CD14-positive monocyte (primary cell): ENCODE results near the gene PPFIA1. TPM values are rescaled to one million over a fixed set of nuclear protein-coding genes. Genes with fewer than 3 reads are reported as not detected.

Experiments
- DNase-seq, 3 donors: peaks; one replicate each; pipeline ENCODE4 v3.0.0-alpha.2; 2011 to 2022
- H2AFZ ChIP-seq: 2 replicates; pipeline ENCODE4 v1.6.0; 2012; ENCODE audit warnings: mild to moderate bottlenecking, low read depth, low read length, inconsistent platforms; ENCODE audit not compliant: insufficient read depth, poor library complexity, severe bottlenecking
- H3K27ac ChIP-seq, 2 donors: 1 replicate in 1 of 2; 2 replicates in 1 of 2; pipeline ENCODE4 v1.5.1; 2012 to 2013; ENCODE audit warnings: low read length in 2 of 2, control low read depth in 1 of 2, inconsistent platforms in 1 of 2, low read depth in 1 of 2, mild to moderate bottlenecking in 1 of 2
- H3K27me3 ChIP-seq, 2 donors: one replicate each; pipeline versions ENCODE4 v1.6.0 to v1.6.1; 2011 to 2013; ENCODE audit warnings: low read length in 2 of 2; ENCODE audit not compliant: control insufficient read depth in 2 of 2, insufficient read depth in 2 of 2
- H3K36me3 ChIP-seq, 2 donors: replicated peaks in 1 of 2; 1 replicate in 1 of 2; 2 replicates in 1 of 2; pipeline versions ENCODE4 v1.5.1 to v1.6.1; 2012 to 2013; ENCODE audit warnings: low read length in 2 of 2, control low read depth in 1 of 2, inconsistent platforms in 1 of 2, mild to moderate bottlenecking in 1 of 2; ENCODE audit not compliant: insufficient read depth in 2 of 2, control insufficient read depth in 1 of 2
- H3K4me1 ChIP-seq, 2 donors: 1 replicate in 1 of 2; 2 replicates in 1 of 2; pipeline versions ENCODE4 v1.5.1 to v1.6.1; 2012 to 2013; ENCODE audit warnings: low read length in 2 of 2, control low read depth in 1 of 2, inconsistent platforms in 1 of 2, mild to moderate bottlenecking in 1 of 2, moderate library complexity in 1 of 2; ENCODE audit not compliant: insufficient read depth in 2 of 2, control insufficient read depth in 1 of 2
- H3K4me2 ChIP-seq: replicated peaks from 2 replicates; pipeline ENCODE3; 2012; ENCODE audit warnings: low read length, moderate library complexity, mild to moderate bottlenecking; ENCODE audit not compliant: poor library complexity, severe bottlenecking; ENCODE audit errors: extremely low read depth
- H3K4me3 ChIP-seq, 3 experiments: fragments of 200-600 bp in 1 of 3; sonication (generic) in 1 of 3; replicated peaks in 1 of 3; 1 replicate in 2 of 3; 2 replicates in 1 of 3; pipeline ENCODE4 v1.5.1; 2011 to 2013; ENCODE audit warnings: low read length in 3 of 3, mild to moderate bottlenecking in 3 of 3, control low read depth in 2 of 3, low read depth in 2 of 3, inconsistent platforms in 1 of 3, moderate library complexity in 1 of 3
- H3K79me2 ChIP-seq: 2 replicates; pipeline ENCODE4 v1.6.0; 2012; ENCODE audit warnings: mild to moderate bottlenecking, control low read depth, inconsistent platforms, low read length, moderate library complexity; ENCODE audit not compliant: insufficient read depth
- H3K9ac ChIP-seq: 2 replicates; pipeline ENCODE4 v1.6.0; 2017; ENCODE audit warnings: low read length, mild to moderate bottlenecking; ENCODE audit not compliant: insufficient read depth, poor library complexity, severe bottlenecking
- H3K9me3 ChIP-seq, 2 donors: replicated peaks in 1 of 2; 1 replicate in 1 of 2; 2 replicates in 1 of 2; pipeline versions ENCODE4 v1.5.1 to v1.6.1; 2012 to 2013; ENCODE audit warnings: low read length in 2 of 2, control low read depth in 1 of 2; ENCODE audit not compliant: control insufficient read depth in 1 of 2, insufficient read depth in 1 of 2
- H4K20me1 ChIP-seq: 2 replicates; pipeline ENCODE4 v1.6.0; 2012; ENCODE audit warnings: mild to moderate bottlenecking, low read length, control low read depth, moderate library complexity; ENCODE audit not compliant: insufficient read depth
- H3K27ac Mint-ChIP-seq, 7 donors: one replicate each; pipeline ENCODE4 v1.8.0; 2020; ENCODE audit warnings: mild to moderate bottlenecking in 7 of 7, mixed read lengths in 7 of 7, moderate library complexity in 6 of 7, inconsistent platforms in 2 of 7
- H3K27me3 Mint-ChIP-seq, 3 donors: one replicate each; pipeline ENCODE4 v1.8.0; 2021 to 2022; ENCODE audit warnings: low read depth in 3 of 3, mild to moderate bottlenecking in 3 of 3, mixed read lengths in 3 of 3, moderate library complexity in 3 of 3, inconsistent platforms in 1 of 3
- H3K36me3 Mint-ChIP-seq, 2 donors: one replicate each; pipeline ENCODE4 v1.8.0; 2020; ENCODE audit warnings: mixed read lengths in 2 of 2, inconsistent platforms in 1 of 2, mild to moderate bottlenecking in 1 of 2
- H3K4me1 Mint-ChIP-seq: one replicate; pipeline ENCODE4 v1.8.0; 2020; ENCODE audit warnings: mild to moderate bottlenecking, mixed read lengths
- H3K4me3 Mint-ChIP-seq, 2 donors: one replicate each; pipeline ENCODE4 v1.8.0; 2020; ENCODE audit warnings: mild to moderate bottlenecking in 2 of 2, mixed read lengths in 2 of 2, moderate library complexity in 1 of 2
- H3K9me3 Mint-ChIP-seq, 7 donors: one replicate each; pipeline ENCODE4 v1.8.0; 2020 to 2022; ENCODE audit warnings: mixed read lengths in 7 of 7, mild to moderate bottlenecking in 6 of 7, moderate library complexity in 6 of 7, inconsistent platforms in 2 of 7
- CTCF ChIP-seq: fragments of 200-600 bp; IDR thresholded peaks from one replicate; pipeline ENCODE4 v1.8.0; 2022; ENCODE audit warnings: antibody characterized with exemption, mild to moderate bottlenecking
- WGBS: methylation state at CpG from one replicate; pipeline ENCODE4 v1.1.5; 2013; ENCODE audit warnings: missing lambda C conversion rate; ENCODE audit not compliant: insufficient coverage; 5-methylcytosine and 5-hydroxymethylcytosine counted together
- intact Hi-C, 2 donors: fragments of 100-400 bp; cut with micrococcal nuclease; formaldehyde crosslinking; loops; one replicate each; pipeline versions ENCODE4 v1.15.0 to v1.15.1; 2023
- polyA plus RNA-seq, 3 donors: library from polyadenylated mRNA; depleted of rRNA in 1 of 3; unstranded in 2 of 3; stranded (reverse) in 1 of 3; fragments of 300-500 nt in 2 of 3; fragments of >200 nt in 1 of 3; fragmentation: Illumina TruSeq in 2 of 3; gene quantifications; 1 replicate in 2 of 3; 2 replicates in 1 of 3; pipeline ENCODE4 v1.2.3, GENCODE V29; 2012 to 2021

Gene PPFIA1
- polyA plus RNA-seq, 3 donors: 7.5 to 65.7 (median 15.5) TPM

DNA sequence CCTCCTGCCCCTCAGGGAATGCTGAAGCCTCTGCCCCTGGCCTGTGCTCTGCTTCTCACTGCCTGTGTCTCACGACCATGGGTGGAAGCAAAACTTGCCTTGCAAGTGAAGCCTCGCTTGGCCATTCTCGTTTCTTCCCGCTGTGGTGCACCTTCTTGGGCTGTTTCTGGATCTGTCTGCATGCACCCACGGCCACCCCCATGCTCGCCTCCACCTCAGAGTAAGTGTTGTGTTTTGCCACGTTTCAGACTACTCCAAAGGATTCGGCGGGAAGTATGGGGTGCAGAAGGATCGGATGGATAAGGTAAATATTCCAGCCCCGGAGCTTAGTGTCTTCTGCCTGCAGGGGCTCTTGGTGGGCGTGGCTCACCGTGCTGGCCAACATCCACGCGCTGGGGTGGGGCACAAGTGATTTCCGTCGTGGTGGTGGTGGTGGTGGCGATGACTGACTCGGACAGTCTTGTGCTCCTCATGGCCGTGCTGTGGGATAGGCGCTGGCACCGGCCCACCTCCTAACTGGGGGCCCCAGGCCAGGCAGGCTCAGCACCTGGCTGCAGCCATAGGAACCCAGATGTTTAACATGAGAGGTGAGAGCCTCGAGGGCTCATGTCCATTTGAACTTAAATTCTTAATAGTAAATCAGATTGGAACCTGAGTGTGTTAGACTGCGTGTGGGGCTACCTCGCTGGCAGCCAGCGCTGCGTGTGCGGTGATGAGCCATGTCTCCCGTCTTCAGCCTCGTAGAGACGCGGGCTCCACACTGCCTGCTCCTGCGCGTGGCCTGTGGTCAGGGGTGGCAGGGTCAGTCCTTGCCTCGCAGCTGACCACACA is 152.4 kb downstream of the PPFIA1 start:
- Histone ChIP-seq H3K9ac (no peak overlapping the region), H3K36me3 (no peaks in the 10 kb centered on the region), H4K20me1 (no peaks in the 10 kb centered on the region), H3K4me2 (no peak overlapping the region), H3K79me2 (no peaks in the 10 kb centered on the region), H3K27ac (no peak overlapping the region), H3K27me3 (peaks cover 12 to 93% of the 10 kb centered on the region in 2 donors), H3K4me1 (peaks cover 10 to 12% of the 10 kb centered on the region in 2 donors), H2AFZ (no peak overlapping the region), H3K4me3 (no peak overlapping the region), H3K9me3 (peaks cover 0 to 6% of the 10 kb centered on the region in 2 donors)
- intact Hi-C loops: loop anchor here in 1 of 2 donors (10.0 kb wide), 1 partner anchor 218 kb away; the partner anchor contains the start of gene FADD
- no peak for DNase-seq
- no peak for TF ChIP-seq CTCF
- no peaks in the 10 kb centered on the region for H3K36me3 Mint-ChIP-seq
- H3K27ac Mint-ChIP-seq: peak overlapping the region in 3 of 7 donors; percentile 63 to 82 (median 79)
- H3K9me3 Mint-ChIP-seq: peaks cover 0 to 9% (median 5%) of the 10 kb centered on the region in 7 donors
- 90% methylated on average over 29 of the region's 35 CpGs for WGBS
- H3K4me3 Mint-ChIP-seq: peak overlapping the region in 1 of 2 donors; percentile 68
- H3K27me3 Mint-ChIP-seq: peaks cover 71 to 97% (median 92%) of the 10 kb centered on the region in 3 donors
- H3K4me1 Mint-ChIP-seq: peaks cover 11% of the 10 kb centered on the region

- H3K4me3 Mint-ChIP-seq: peak overlapping the region in 1 of 2 donors; percentile 68
- DNase-seq: peak; percentile 72 to 93 (median 74)
Observed at GRCh38 chr11:70423523-70424505, 153.3 kb downstream of the PPFIA1 start.

More at GRCh38 chr11:70423523-70424505, 153.3 kb downstream of the PPFIA1 start:
- peaks cover 10 to 12% of the 10 kb centered on the region in 2 donors for H3K4me1 ChIP-seq
- intact Hi-C loops: loop anchor here in 1 of 2 donors (10.0 kb wide), 1 partner anchor 219 kb away; the partner anchor contains the start of gene FADD
- no peak overlapping the region for H2AFZ ChIP-seq
- no peak overlapping the region for H3K27ac ChIP-seq
- H3K36me3 ChIP-seq: no peaks in the 10 kb centered on the region
- H3K79me2 ChIP-seq: no peaks in the 10 kb centered on the region
- no peak for TF ChIP-seq CTCF
- H3K9me3 Mint-ChIP-seq: peaks cover 0 to 10% (median 5%) of the 10 kb centered on the region in 7 donors
- WGBS: 47% methylated on average over 27 of the region's 34 CpGs
- H3K36me3 Mint-ChIP-seq: no peaks in the 10 kb centered on the region
- H3K4me1 Mint-ChIP-seq: peaks cover 11% of the 10 kb centered on the region
- H3K9ac ChIP-seq: no peak overlapping the region
- H3K4me3 ChIP-seq: no peak overlapping the region
- no peak overlapping the region for H3K4me2 ChIP-seq
- H3K27me3 ChIP-seq: peaks cover 9 to 92% of the 10 kb centered on the region in 2 donors
- H3K27me3 Mint-ChIP-seq: peaks cover 69 to 96% (median 91%) of the 10 kb centered on the region in 3 donors
- H3K9me3 ChIP-seq: peaks cover 0 to 3% of the 10 kb centered on the region in 2 donors
- no peaks in the 10 kb centered on the region for H4K20me1 ChIP-seq
- peak overlapping the region in 6 of 7 donors; percentile 15 to 84 (median 62) for H3K27ac Mint-ChIP-seq
